IMR-90 (cell line): ENCODE data around the gene R3HDM2. TPM values are rescaled to one million over a fixed set of nuclear protein-coding genes. Genes with fewer than 3 reads are reported as not detected.

Experiments used
- ATAC-seq: fragments of 200-7000 bp; cut with Tn5 transposase; 2 replicates; pipeline ENCODE4 v1.9.1; 2020; ENCODE audit warnings: low read depth, mild to moderate bottlenecking, moderate library complexity
- BruUV-seq: library from RNA; stranded (reverse); fragments of 400-500 nt; replicated peaks from 2 replicates; lab custom pipeline; 2021; lab: Mats Ljungman, UMichigan
- CTCF ChIA-PET: fragments of 300-600 bp; formaldehyde crosslinking; extraction: SDS; loops from one replicate; lab custom pipeline; 2021; ENCODE audit warnings: antibody characterized with exemption; lab: Yijun Ruan, JAX
- POLR2A ChIA-PET: fragments of 300-600 bp; sonication (Branson Sonifier 250); formaldehyde crosslinking; loops from one replicate; lab custom pipeline; 2022; ENCODE audit warnings: antibody characterized with exemption; ENCODE audit not compliant: unreplicated experiment; lab: Charles Lee
- DNase-seq: peaks from one replicate; pipeline ENCODE4 v3.0.0; 2013
- H2AFZ ChIP-seq: replicated peaks from 2 replicates; pipeline ENCODE3; 2013; ENCODE audit warnings: low read length, mild to moderate bottlenecking; ENCODE audit not compliant: poor library complexity
- H2AK5ac ChIP-seq: 2 replicates; pipeline ENCODE4 v1.6.1; 2013; ENCODE audit warnings: low read depth, low read length, inconsistent platforms
- H2AK9ac ChIP-seq: replicated peaks from 2 replicates; pipeline ENCODE3; 2013; ENCODE audit warnings: mild to moderate bottlenecking, low read depth, low read length, moderate library complexity; ENCODE audit not compliant: poor library complexity
- H2BK120ac ChIP-seq: 2 replicates; pipeline ENCODE4 v1.6.1; 2013; ENCODE audit warnings: low read depth, low read length, inconsistent platforms
- H2BK15ac ChIP-seq: 3 replicates; pipeline ENCODE4 v1.6.1; 2013; ENCODE audit warnings: low read depth, low read length, inconsistent platforms
- H2BK20ac ChIP-seq: 2 replicates; pipeline ENCODE4 v1.6.1; 2013; ENCODE audit warnings: low read depth, mild to moderate bottlenecking, inconsistent platforms, low read length, moderate library complexity
- H2BK5ac ChIP-seq: 2 replicates; pipeline ENCODE4 v1.6.1; 2013; ENCODE audit warnings: mild to moderate bottlenecking, low read depth, low read length, inconsistent platforms; ENCODE audit not compliant: poor library complexity, severe bottlenecking
- H3K14ac ChIP-seq: replicated peaks from 2 replicates; pipeline ENCODE4 v1.6.1; 2013; ENCODE audit warnings: low read depth, low read length, inconsistent platforms
- H3K18ac ChIP-seq: 2 replicates; pipeline ENCODE4 v1.6.1; 2013; ENCODE audit warnings: low read depth, low read length, control low read depth
- H3K23ac ChIP-seq: 2 replicates; pipeline ENCODE4 v1.6.1; 2013; ENCODE audit warnings: low read depth, low read length, inconsistent platforms
- H3K27ac ChIP-seq: 2 replicates; pipeline ENCODE4 v1.5.1; 2013; ENCODE audit warnings: mild to moderate bottlenecking, control low read depth, low read length; ENCODE audit not compliant: insufficient read depth
- H3K27me3 ChIP-seq: 2 replicates; pipeline ENCODE4 v1.6.1; 2013; ENCODE audit warnings: low read length; ENCODE audit not compliant: control insufficient read depth, insufficient read depth
- H3K36me3 ChIP-seq: 2 replicates; pipeline ENCODE4 v1.6.1; 2013; ENCODE audit warnings: low read length, mixed read lengths; ENCODE audit not compliant: control insufficient read depth, insufficient read depth
- H3K4ac ChIP-seq: 2 replicates; pipeline ENCODE4 v1.6.1; 2013; ENCODE audit warnings: low read depth, low read length, inconsistent platforms
- H3K4me1 ChIP-seq: 2 replicates; pipeline ENCODE4 v1.6.1; 2013; ENCODE audit warnings: low read length, mixed read lengths; ENCODE audit not compliant: control insufficient read depth, insufficient read depth
- H3K4me2 ChIP-seq: 2 replicates; pipeline ENCODE4 v1.6.1; 2013; ENCODE audit warnings: low read depth, mild to moderate bottlenecking, control low read depth, low read length, moderate library complexity
- H3K4me3 ChIP-seq: 2 replicates; pipeline ENCODE4 v1.5.1; 2013; ENCODE audit warnings: low read depth, mild to moderate bottlenecking, control low read depth, low read length, moderate library complexity; ENCODE audit not compliant: insufficient read depth
- H3K56ac ChIP-seq: 2 replicates; pipeline ENCODE4 v1.6.1; 2013; ENCODE audit warnings: low read length, inconsistent platforms; ENCODE audit not compliant: insufficient read depth; ENCODE audit errors: extremely low read depth
- H3K79me1 ChIP-seq, 2 experiments: 2 replicates each; pipeline ENCODE4 v1.6.1; 2013; ENCODE audit warnings: low read length in 2 of 2, inconsistent platforms in 1 of 2, low read depth in 1 of 2
- H3K9ac ChIP-seq: 2 replicates; pipeline ENCODE4 v1.6.1; 2013; ENCODE audit warnings: low read depth, low read length, control low read depth
- H3K9me1 ChIP-seq: 2 replicates; pipeline ENCODE4 v1.6.1; 2013; ENCODE audit warnings: low read length, inconsistent platforms; ENCODE audit not compliant: insufficient read depth
- H3K9me3 ChIP-seq: 2 replicates; pipeline ENCODE4 v1.6.1; 2013; ENCODE audit warnings: low read length; ENCODE audit not compliant: control insufficient read depth, insufficient read depth
- H4K20me1 ChIP-seq: 2 replicates; pipeline ENCODE4 v1.6.1; 2013; ENCODE audit warnings: low read length, inconsistent platforms; ENCODE audit not compliant: insufficient read depth
- H4K5ac ChIP-seq: 2 replicates; pipeline ENCODE4 v1.6.1; 2013; ENCODE audit warnings: mild to moderate bottlenecking, low read depth, low read length, control low read depth
- H4K8ac ChIP-seq, 2 experiments: 2 replicates each; pipeline ENCODE4 v1.6.1; 2013; ENCODE audit warnings: low read depth in 2 of 2, low read length in 2 of 2, control low read depth in 1 of 2, inconsistent platforms in 1 of 2
- H4K91ac ChIP-seq: 2 replicates; pipeline ENCODE4 v1.6.1; 2013; ENCODE audit warnings: low read depth, low read length, inconsistent platforms; ENCODE audit not compliant: insufficient read depth
- CHD1 ChIP-seq: IDR thresholded peaks from 2 replicates; pipeline ENCODE4 v1.6.1; 2012; ENCODE audit warnings: low read depth, low read length, improper control_type of control experiment
- FOS ChIP-seq: fragments of 150-350 bp; IDR thresholded peaks from 2 replicates; pipeline ENCODE4 v1.6.1; 2016; ENCODE audit warnings: low read depth, low read length
- MAZ ChIP-seq: IDR thresholded peaks from 2 replicates; pipeline ENCODE4 v1.6.1; 2012; ENCODE audit warnings: low read depth, mild to moderate bottlenecking, low read length, improper control_type of control experiment, moderate library complexity, borderline replicate concordance
- MXI1 ChIP-seq: IDR thresholded peaks from 2 replicates; pipeline ENCODE4 v1.6.1; 2012; ENCODE audit warnings: low read depth, mild to moderate bottlenecking, low read length, moderate library complexity, borderline replicate concordance
- NFE2L2 ChIP-seq: fragments of 150-350 bp; IDR thresholded peaks from 2 replicates; pipeline ENCODE4 v1.6.1; 2016; ENCODE audit warnings: low read depth, mild to moderate bottlenecking, low read length
- POLR2A ChIP-seq: IDR thresholded peaks from 2 replicates; pipeline ENCODE4 v1.6.1; 2012; ENCODE audit warnings: mild to moderate bottlenecking, low read depth, low read length
- RCOR1 ChIP-seq: IDR thresholded peaks from 2 replicates; pipeline ENCODE4 v1.6.1; 2012; ENCODE audit warnings: mild to moderate bottlenecking, low read length, improper control_type of control experiment; ENCODE audit not compliant: insufficient replicate concordance
- RFX5 ChIP-seq: IDR thresholded peaks from 2 replicates; pipeline ENCODE4 v1.8.0; 2012; ENCODE audit warnings: low read depth, mild to moderate bottlenecking, low read length, moderate library complexity
- SMC3 ChIP-seq: fragments of 150-350 bp; IDR thresholded peaks from 2 replicates; pipeline ENCODE4 v1.6.1; 2016; ENCODE audit warnings: low read depth, mild to moderate bottlenecking, antibody characterized with exemption, low read length, moderate library complexity
- WGBS, 2 experiments: methylation state at CpG; one replicate each; pipeline versions ENCODE4 v1.1.5 to v1.1.7; 2013; ENCODE audit warnings: missing lambda C conversion rate in 2 of 2; ENCODE audit not compliant: insufficient read length in 1 of 2; ENCODE audit errors: extremely low coverage in 2 of 2; 5-methylcytosine and 5-hydroxymethylcytosine counted together
- dilution Hi-C: fragments of 300-500 bp; cut with HindIII; formaldehyde crosslinking; loops from one replicate; pipeline ENCODE4 v1.14.3; 2018; ENCODE audit warnings: low sequenced_read_pairs; ENCODE audit not compliant: unreplicated experiment
- in situ Hi-C: fragments of 300-500 bp; cut with MboI; formaldehyde crosslinking; loops from 3 replicates; pipeline ENCODE4 v1.14.3; 2019; ENCODE audit warnings: low sequenced_read_pairs, inconsistent platforms, mixed read lengths
- intact Hi-C: fragments of 100-400 bp; cut with micrococcal nuclease; formaldehyde crosslinking; loops from 2 replicates; pipeline ENCODE4 v1.10.0; 2022
- polyA plus RNA-seq, 3 experiments: library from polyadenylated mRNA; depleted of rRNA; stranded (reverse); fragments of >200 nt; gene quantifications; 2 replicates each; pipeline ENCODE4 v1.2.3, GENCODE V29; 2012; ENCODE audit warnings: low replicate concordance in 1 of 3
- total RNA-seq: library from RNA; depleted of rRNA; stranded (reverse); fragments of >200 nt; gene quantifications from 2 replicates; pipeline ENCODE4 v1.2.3, GENCODE V29; 2012
- TF ChIP-seq, protein P1 (sequence below): fragments of 150-350 bp; IDR thresholded peaks from 2 replicates; pipeline ENCODE4 v1.6.1; 2016; ENCODE audit warnings: low read depth, mild to moderate bottlenecking, low read length, moderate library complexity, borderline replicate concordance
- TF ChIP-seq, protein P2 (sequence below): conservative IDR thresholded peaks from 2 replicates; pipeline ENCODE4 v1.5.1; 2012; ENCODE audit warnings: mild to moderate bottlenecking, low read depth, low read length, improper control_type of control experiment
- TF ChIP-seq, protein P3 (sequence below): fragments of 150-350 bp; IDR thresholded peaks from 2 replicates; pipeline ENCODE4 v1.6.1; 2017; ENCODE audit warnings: mild to moderate bottlenecking, antibody characterized with exemption, low read length, low read depth

The R3HDM2 gene
- total and polyA plus RNA-seq, 2 of the 4 experiments (the other 2 are of a cell fraction), result 7.5 to 28.4 TPM

DNA sequence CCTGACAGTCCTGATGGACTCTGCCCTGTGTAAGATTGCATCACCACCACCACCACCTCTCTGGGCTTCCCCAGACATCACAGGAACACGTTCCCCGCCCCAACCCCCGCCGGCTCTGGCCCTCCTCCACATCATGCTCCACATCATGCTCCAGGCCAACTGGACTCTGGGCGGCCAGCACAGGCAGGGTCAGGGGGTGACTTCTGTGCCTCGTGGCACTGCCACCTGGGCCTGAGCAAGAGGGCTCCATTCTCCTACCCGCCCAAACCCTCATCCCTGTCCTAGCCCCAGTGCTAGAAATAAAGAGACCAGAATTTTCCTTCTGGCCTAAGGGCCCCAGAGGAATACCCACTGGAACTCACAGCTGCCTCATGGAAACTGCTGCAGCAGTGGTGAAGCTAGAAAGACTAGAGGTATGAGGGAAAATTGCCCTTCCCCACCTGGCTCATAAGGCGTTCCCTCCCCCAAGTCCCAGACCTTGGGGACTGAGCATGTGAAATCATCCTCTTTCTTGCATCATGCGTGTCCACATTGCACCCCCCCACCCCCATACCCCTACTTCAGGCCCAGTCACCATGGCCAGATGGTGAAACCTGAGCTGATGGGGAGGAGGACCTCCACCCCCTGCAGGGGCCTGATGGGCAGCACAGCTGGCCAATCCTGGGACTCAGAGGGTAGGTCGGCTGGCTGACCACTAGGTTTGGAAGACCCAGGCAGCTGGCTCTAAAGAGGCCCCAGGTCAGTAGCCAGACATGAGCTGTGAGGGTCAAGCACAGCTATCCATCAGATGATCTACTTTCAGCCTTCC is 23.9 kb upstream of the R3HDM2 start, which contains the start of gene INHBE:
TSS of gene INHBE (plus strand) at position 742 of the 808 bp plus-strand sequence. CDS start 230 bp downstream, outside the sequence.
- ChIA-PET POLR2A (interaction anchor here (0.6 to 1.4 kb wide), 3 partner anchors 120 to 215 kb away, joined by 3 to 13 read pairs (median 4); no protein-coding TSS in a partner anchor), CTCF (interaction anchor here (0.7 to 1.4 kb wide), 5 partner anchors 13 to 190 kb away, joined by 3 to 5 read pairs (median 3); no protein-coding TSS in a partner anchor)
- Histone ChIP-seq H3K4ac (peak within 1 kb of the TSS; percentile 97), H3K36me3 (no peaks in the 10 kb centered on the region), H3K14ac (peak within 1 kb of the TSS; percentile 91), H2AFZ (peak within 1 kb of the TSS; percentile 84), H2BK120ac (peak within 1 kb of the TSS; percentile 97), H2BK20ac (peak within 1 kb of the TSS; percentile 89), H3K18ac (peak within 1 kb of the TSS; percentile 22), H3K56ac (peak within 1 kb of the TSS; percentile 84), H2BK5ac (peak within 1 kb of the TSS; percentile 73), H4K5ac (peak within 1 kb of the TSS; percentile 51; the same call in 1 of the 2 replicates), H4K8ac (peak within 1 kb of the TSS; percentile 83 to 96), H3K9me3 (no peaks in the 10 kb centered on the region), H3K27ac (peak within 1 kb of the TSS; percentile 73), H3K4me3 (no peak within 1 kb of the TSS), H4K91ac (peak within 1 kb of the TSS; percentile 99), H3K23ac (peak within 1 kb of the TSS; percentile 94), H3K9me1 (peaks cover 28% of the 10 kb centered on the region), H3K4me2 (peak within 1 kb of the TSS; percentile 33; the same call in 1 of the 2 replicates), H4K20me1 (no peaks in the 10 kb centered on the region), H2BK15ac (peak within 1 kb of the TSS; percentile 96; the same call in 2 of the 3 replicates), H2AK9ac (peak within 1 kb of the TSS; percentile 92), H3K9ac (peak within 1 kb of the TSS; percentile 48), H3K4me1 (peaks cover 36% of the 10 kb centered on the region), H3K79me1 (peaks cover 0 to 16% of the 10 kb centered on the region in 2 experiments; a peak in 1 of 4 replicates), H2AK5ac (peak within 1 kb of the TSS; percentile 99), H3K27me3 (no peaks in the 10 kb centered on the region)
- no TSS peak for BruUV-seq
- 83% methylated on average over 1 of the region's 10 CpGs; no CpG with 5 or more reads in 1 of the 2 experiments for WGBS, 2 experiments
- intact Hi-C loops (loop anchor here (5.0 kb wide), 2 partner anchors 82 to 238 kb away; partner anchors contain the start of gene OS9), dilution Hi-C loops (no loop called here), in situ Hi-C loops (loop anchor here (5.0 kb wide), 2 partner anchors 142 to 187 kb away; no protein-coding TSS in a partner anchor)
- DNase-seq, result peak; percentile 96
- ATAC-seq, result peak; percentile 50
- TF ChIP-seq, protein P1, sequence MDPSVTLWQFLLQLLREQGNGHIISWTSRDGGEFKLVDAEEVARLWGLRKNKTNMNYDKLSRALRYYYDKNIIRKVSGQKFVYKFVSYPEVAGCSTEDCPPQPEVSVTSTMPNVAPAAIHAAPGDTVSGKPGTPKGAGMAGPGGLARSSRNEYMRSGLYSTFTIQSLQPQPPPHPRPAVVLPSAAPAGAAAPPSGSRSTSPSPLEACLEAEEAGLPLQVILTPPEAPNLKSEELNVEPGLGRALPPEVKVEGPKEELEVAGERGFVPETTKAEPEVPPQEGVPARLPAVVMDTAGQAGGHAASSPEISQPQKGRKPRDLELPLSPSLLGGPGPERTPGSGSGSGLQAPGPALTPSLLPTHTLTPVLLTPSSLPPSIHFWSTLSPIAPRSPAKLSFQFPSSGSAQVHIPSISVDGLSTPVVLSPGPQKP, result no peak
- TF ChIP-seq MAZ (peak; percentile 79; the same call in 1 of the 2 replicates), FOS (0 out of 2 replicates have a peak, but pooled peaks have one; percentile 41), RFX5 (no peak), MXI1 (no peak), NFE2L2 (no peak), RCOR1 (peak; percentile 43), POLR2A (no peak), CHD1 (no peak), SMC3 (no peak)
- TF ChIP-seq, protein P2, sequence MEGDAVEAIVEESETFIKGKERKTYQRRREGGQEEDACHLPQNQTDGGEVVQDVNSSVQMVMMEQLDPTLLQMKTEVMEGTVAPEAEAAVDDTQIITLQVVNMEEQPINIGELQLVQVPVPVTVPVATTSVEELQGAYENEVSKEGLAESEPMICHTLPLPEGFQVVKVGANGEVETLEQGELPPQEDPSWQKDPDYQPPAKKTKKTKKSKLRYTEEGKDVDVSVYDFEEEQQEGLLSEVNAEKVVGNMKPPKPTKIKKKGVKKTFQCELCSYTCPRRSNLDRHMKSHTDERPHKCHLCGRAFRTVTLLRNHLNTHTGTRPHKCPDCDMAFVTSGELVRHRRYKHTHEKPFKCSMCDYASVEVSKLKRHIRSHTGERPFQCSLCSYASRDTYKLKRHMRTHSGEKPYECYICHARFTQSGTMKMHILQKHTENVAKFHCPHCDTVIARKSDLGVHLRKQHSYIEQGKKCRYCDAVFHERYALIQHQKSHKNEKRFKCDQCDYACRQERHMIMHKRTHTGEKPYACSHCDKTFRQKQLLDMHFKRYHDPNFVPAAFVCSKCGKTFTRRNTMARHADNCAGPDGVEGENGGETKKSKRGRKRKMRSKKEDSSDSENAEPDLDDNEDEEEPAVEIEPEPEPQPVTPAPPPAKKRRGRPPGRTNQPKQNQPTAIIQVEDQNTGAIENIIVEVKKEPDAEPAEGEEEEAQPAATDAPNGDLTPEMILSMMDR, result no peak
- TF ChIP-seq, protein P3, sequence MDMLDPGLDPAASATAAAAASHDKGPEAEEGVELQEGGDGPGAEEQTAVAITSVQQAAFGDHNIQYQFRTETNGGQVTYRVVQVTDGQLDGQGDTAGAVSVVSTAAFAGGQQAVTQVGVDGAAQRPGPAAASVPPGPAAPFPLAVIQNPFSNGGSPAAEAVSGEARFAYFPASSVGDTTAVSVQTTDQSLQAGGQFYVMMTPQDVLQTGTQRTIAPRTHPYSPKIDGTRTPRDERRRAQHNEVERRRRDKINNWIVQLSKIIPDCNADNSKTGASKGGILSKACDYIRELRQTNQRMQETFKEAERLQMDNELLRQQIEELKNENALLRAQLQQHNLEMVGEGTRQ, result no peak
